Epithelial cell of esophagus (primary cell): ENCODE data around the gene AP1AR.

Experiments used
- DNase-seq: peaks from one replicate; pipeline ENCODE4 v3.0.0; 2010; ENCODE audit warnings: low read depth
- H3K4me3 ChIP-seq: 2 replicates; pipeline ENCODE4 v1.5.1; 2011; ENCODE audit warnings: mild to moderate bottlenecking, low read length, control low read depth
- CTCF ChIP-seq: IDR thresholded peaks from 2 replicates; pipeline ENCODE4 v1.5.1; 2011; ENCODE audit warnings: low read depth, mild to moderate bottlenecking, low read length, control low read depth, inconsistent platforms; ENCODE audit not compliant: insufficient read depth; ENCODE audit errors: missing control alignments

AP1AR gene

GRCh38 chr4:112311516-112311915 is 79.9 kb downstream of the AP1AR start:
- H3K4me3 ChIP-seq, result no peak overlapping the region
- DNase-seq, result no peak
- TF ChIP-seq CTCF, result no peak

- no peak overlapping the region for H3K4me3 ChIP-seq
- no peak for DNase-seq
- TF ChIP-seq CTCF, result no peak
These were observed 81.1 kb downstream of the AP1AR start for GRCh38 chr4:112312610-112313239.

GRCh38 chr4:112315446-112315845 is 83.9 kb downstream of the AP1AR start:
- no peak for TF ChIP-seq CTCF
- DNase-seq, result no peak
- H3K4me3 ChIP-seq, result no peak overlapping the region

- H3K4me3 ChIP-seq, result no peak overlapping the region
- no peak for TF ChIP-seq CTCF
- DNase-seq, result no peak
These were observed 84.8 kb downstream of the AP1AR start for GRCh38 chr4:112316360-112316759.

- H3K4me3 ChIP-seq, result no peak overlapping the region
- DNase-seq, result no peak
- TF ChIP-seq CTCF, result no peak
These were observed 86.9 kb downstream of the AP1AR start for GRCh38 chr4:112318239-112319142.
